Measurements from ENCODE around the gene DNLZ. TPM values are rescaled to one million over a fixed set of nuclear protein-coding genes. Genes with fewer than 3 reads are reported as not detected.

DNLZ gene
- polyA plus RNA-seq, 2 of the 4 experiments (the other 2 are of a cell fraction) = 8.0 to 19.9 TPM

DNA sequence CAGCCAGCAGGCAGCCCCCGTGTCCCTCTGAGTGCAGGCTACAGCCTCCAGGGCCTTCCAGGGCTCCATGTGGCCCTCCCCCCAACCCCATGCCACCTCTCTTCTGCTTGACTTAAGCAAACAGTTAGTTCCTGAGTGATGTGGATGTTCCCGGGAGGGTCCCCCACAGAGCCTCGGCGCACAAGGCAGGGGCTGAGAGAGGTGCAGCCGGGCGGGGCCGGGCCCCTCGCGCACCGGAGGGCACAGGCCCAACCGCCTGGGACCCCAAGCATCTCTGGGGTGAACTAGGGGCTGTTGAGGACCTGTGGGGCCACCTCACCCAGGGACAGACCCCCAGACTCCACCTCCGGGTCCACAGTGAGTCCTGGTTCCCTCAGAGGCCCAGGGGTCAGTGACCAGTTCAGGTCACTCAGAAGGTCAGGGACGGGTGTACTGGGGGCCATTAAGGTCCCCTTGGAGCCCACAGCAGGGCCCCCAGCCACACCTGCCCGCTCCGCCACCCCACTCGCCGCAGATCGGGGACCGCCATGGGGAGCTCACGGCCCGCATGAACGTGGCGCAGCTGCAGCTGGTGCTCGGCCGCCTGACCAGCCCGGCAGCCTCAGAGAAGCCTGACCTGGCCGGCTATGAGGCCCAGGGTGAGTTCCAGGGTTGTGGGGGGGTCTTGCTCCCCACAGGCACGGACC, 23.0 kb downstream of the DNLZ start:
- no peak for ATAC-seq
- TF ChIP-seq HEYL (CRISPR knock-in tag; IDR thresholded peaks at IDR 0.05) (no peak), NPAS2 (CRISPR knock-in tag; IDR thresholded peaks at IDR 0.05; ENCODE audit: borderline replicate concordance) (no peak), MYC (IDR thresholded peaks at IDR 0.05; ENCODE audit: borderline replicate concordance, low read length) (no peak), POLR2A (IDR thresholded peaks at IDR 0.05; ENCODE audit: low read length) (no peak), KDM1A (IDR thresholded peaks at IDR 0.05; ENCODE audit: low read depth) (no peak), TFCP2L1 (CRISPR knock-in tag; IDR thresholded peaks at IDR 0.05) (no peak)
- TF ChIP-seq, protein P1, sequence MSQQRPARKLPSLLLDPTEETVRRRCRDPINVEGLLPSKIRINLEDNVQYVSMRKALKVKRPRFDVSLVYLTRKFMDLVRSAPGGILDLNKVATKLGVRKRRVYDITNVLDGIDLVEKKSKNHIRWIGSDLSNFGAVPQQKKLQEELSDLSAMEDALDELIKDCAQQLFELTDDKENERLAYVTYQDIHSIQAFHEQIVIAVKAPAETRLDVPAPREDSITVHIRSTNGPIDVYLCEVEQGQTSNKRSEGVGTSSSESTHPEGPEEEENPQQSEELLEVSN (IDR thresholded peaks at IDR 0.05; ENCODE audit: borderline replicate concordance, low read depth) = no peak
- no peak for FAIRE-seq
- H3K4me2 ChIP-seq = no peak overlapping the region
- H3K4me1 ChIP-seq = peaks cover 5% of the 10 kb centered on the region; the same call in 2 of the 3 replicates
- 91% methylated on average over 20 of the region's 28 CpGs for WGBS (ENCODE audit: missing lambda C conversion rate)
- POLR2A ChIA-PET = interaction anchor here (1.9 kb wide), 1 partner anchor 22 kb away, joined by 8 read pairs; no protein-coding TSS in a partner anchor
- no peak overlapping the region for H3K4me3 ChIP-seq
- no peak for DNase-seq (ENCODE audit: low read depth in 1 of 2, low spot score in 1 of 2)
- no peaks in the 10 kb centered on the region for H3K9me3 ChIP-seq
- H3K27ac ChIP-seq = no peak overlapping the region
- CTCF ChIA-PET = interaction anchor here (0.7 to 2.0 kb wide), 16 partner anchors 8 to 144 kb away, joined by 3 to 18 read pairs (median 6); partner anchors contain the start of genes DNLZ and SNAPC4

DNA sequence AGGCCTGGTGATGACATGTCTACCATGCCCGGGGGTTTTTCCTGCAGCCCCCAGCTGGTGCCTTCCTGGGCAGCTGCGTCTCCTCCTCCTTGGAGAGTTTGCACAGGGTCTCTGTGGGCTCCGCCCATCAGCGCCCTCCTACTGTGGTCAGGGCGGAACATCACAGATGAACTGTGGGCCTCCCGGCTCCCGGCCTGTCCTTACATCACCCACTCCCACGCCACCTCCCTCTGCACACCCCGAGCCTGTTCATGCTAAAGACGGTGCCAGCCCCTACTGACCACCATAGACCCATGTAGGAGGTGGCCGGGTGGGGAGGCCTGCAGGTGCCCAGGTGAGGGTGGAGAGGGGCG, 23.6 kb downstream of the DNLZ start:
- ChIA-PET POLR2A (interaction anchor here (1.9 kb wide), 1 partner anchor 23 kb away, joined by 8 read pairs; no protein-coding TSS in a partner anchor), CTCF (interaction anchor here (0.6 to 2.0 kb wide), 28 partner anchors 8 to 147 kb away, joined by 3 to 18 read pairs (median 4); partner anchors contain the start of genes DNLZ, GPSM1 and SNAPC4)
- H3K4me1 ChIP-seq = 0 out of 3 replicates have a peak, but pooled peaks cover 3% of the 10 kb centered on the region
- H3K9me3 ChIP-seq = no peaks in the 10 kb centered on the region
- no peak overlapping the region for H3K4me2 ChIP-seq
- DNase-seq (ENCODE audit: low read depth in 1 of 2, low spot score in 1 of 2) = no peak
- H3K4me3 ChIP-seq = no peak overlapping the region
- WGBS (ENCODE audit: missing lambda C conversion rate) = 88% methylated on average over 10 of the region's 12 CpGs
- TF ChIP-seq EHF (CRISPR knock-in tag; IDR thresholded peaks at IDR 0.05) (no peak), JUN (IDR thresholded peaks at IDR 0.05) (no peak), CBX2 (IDR thresholded peaks at IDR 0.05; ENCODE audit: borderline replicate concordance, low read depth) (no peak)
- TF ChIP-seq, protein P2, sequence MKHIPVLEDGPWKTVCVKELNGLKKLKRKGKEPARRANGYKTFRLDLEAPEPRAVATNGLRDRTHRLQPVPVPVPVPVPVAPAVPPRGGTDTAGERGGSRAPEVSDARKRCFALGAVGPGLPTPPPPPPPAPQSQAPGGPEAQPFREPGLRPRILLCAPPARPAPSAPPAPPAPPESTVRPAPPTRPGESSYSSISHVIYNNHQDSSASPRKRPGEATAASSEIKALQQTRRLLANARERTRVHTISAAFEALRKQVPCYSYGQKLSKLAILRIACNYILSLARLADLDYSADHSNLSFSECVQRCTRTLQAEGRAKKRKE (CRISPR knock-in tag; IDR thresholded peaks at IDR 0.05; ENCODE audit: low read depth) = no peak
- ATAC-seq = no peak
- no peak for FAIRE-seq
- no peak overlapping the region for H3K27ac ChIP-seq

DNA sequence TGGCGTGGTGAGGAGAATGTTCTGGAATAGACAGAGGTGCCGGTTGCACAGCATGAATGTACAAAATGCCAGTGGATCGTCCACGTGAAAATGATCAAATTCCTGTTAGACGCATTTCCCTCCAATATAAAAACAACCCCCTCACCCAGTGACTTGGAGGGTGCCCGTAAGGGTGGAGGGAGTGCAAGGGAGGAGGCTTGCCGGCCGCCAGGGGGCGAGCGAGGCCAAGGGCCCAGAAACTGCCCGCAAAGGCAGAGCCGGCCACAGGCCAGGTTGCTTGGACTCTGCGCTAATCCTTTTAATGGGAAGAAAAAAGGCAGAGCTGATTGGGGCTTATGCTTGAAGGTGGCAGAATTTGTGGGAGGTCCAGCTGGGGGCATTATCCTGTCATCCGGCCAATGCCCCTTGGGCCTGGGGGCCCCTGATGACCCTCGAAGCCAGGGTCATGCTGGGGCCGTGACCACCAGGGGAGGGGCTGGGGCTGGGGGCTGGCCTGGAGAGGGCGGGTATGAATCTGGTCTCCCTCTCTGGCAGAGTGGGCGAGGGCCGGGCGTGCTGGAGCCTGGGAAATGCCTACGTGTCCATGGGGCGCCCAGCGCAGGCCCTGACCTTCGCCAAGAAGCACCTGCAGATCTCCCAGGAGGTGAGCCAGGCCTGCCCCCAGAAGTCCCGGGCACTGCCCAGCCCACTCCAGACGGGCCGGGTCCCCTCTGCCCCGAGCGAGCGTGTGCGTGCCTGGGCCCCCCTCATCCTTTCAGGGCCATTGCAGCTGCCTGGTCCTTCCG, 24.2 kb downstream of the DNLZ start:
- H3K4me3 ChIP-seq = no peak overlapping the region
- H3K9me3 ChIP-seq = no peaks in the 10 kb centered on the region
- peak; percentile 74 to 79 for DNase-seq (ENCODE audit: low read depth in 1 of 2, low spot score in 1 of 2)
- POLR2A ChIA-PET = interaction anchor here (0.6 to 1.9 kb wide), 2 partner anchors 24 to 63 kb away, joined by 3 to 8 read pairs; no protein-coding TSS in a partner anchor
- WGBS (ENCODE audit: missing lambda C conversion rate) = 49% methylated on average over 28 of the region's 32 CpGs
- TF ChIP-seq RCOR1 (IDR thresholded peaks at IDR 0.05; ENCODE audit: low read depth, low read length) (no peak), SMC3 (IDR thresholded peaks at IDR 0.05) (peak; percentile 76), JUN (IDR thresholded peaks at IDR 0.05) (0 out of 5 replicates have a peak, but pooled peaks of 1 of the 2 experiments have one; percentile 20), GATA3 (IDR thresholded peaks at IDR 0.05; ENCODE audit: borderline replicate concordance) (no peak), ZSCAN20 (CRISPR knock-in tag; IDR thresholded peaks at IDR 0.05) (no peak), MAZ (IDR thresholded peaks at IDR 0.05; ENCODE audit: borderline replicate concordance, low read depth, low read length) (peak; percentile 53; the same call in 1 of the 2 replicates), RAD21 (conservative IDR thresholded peaks at IDR 0.05 in 1 of 2, IDR thresholded peaks at IDR 0.05 in 1 of 2) (peak; percentile 68 to 72)
- TF ChIP-seq, protein P3, sequence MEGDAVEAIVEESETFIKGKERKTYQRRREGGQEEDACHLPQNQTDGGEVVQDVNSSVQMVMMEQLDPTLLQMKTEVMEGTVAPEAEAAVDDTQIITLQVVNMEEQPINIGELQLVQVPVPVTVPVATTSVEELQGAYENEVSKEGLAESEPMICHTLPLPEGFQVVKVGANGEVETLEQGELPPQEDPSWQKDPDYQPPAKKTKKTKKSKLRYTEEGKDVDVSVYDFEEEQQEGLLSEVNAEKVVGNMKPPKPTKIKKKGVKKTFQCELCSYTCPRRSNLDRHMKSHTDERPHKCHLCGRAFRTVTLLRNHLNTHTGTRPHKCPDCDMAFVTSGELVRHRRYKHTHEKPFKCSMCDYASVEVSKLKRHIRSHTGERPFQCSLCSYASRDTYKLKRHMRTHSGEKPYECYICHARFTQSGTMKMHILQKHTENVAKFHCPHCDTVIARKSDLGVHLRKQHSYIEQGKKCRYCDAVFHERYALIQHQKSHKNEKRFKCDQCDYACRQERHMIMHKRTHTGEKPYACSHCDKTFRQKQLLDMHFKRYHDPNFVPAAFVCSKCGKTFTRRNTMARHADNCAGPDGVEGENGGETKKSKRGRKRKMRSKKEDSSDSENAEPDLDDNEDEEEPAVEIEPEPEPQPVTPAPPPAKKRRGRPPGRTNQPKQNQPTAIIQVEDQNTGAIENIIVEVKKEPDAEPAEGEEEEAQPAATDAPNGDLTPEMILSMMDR (IDR thresholded peaks at IDR 0.05) = peak; percentile 91
- TF ChIP-seq, protein P2 (CRISPR knock-in tag; IDR thresholded peaks at IDR 0.05; ENCODE audit: low read depth) = no peak
- 0 out of 3 replicates have a peak, but pooled peaks cover 3% of the 10 kb centered on the region for H3K4me1 ChIP-seq
- FAIRE-seq = no peak
- ATAC-seq = peak; percentile 67 to 92
- CTCF ChIA-PET = interaction anchor here (0.6 to 2.0 kb wide), 28 partner anchors 9 to 147 kb away, joined by 3 to 18 read pairs (median 4); partner anchors contain the start of genes DNLZ, GPSM1 and SNAPC4
- H3K4me2 ChIP-seq = no peak overlapping the region
- H3K27ac ChIP-seq = no peak overlapping the region

Measured in A549 (cell line).